K562 (cell line): ENCODE results near the gene EPO. TPM values are rescaled to one million over a fixed set of nuclear protein-coding genes. Genes with fewer than 3 reads are reported as not detected.
A peak's percentile ranks its signal among the peaks of the same experiment; 100 is the strongest.

Source experiments
- CBX3 ChIP-seq, 2 experiments: IDR thresholded peaks; 1 replicate in 1 of 2; 2 replicates in 1 of 2; pipeline ENCODE4 v1.6.1; 2012; ENCODE audit warnings: inconsistent platforms in 2 of 2, low read length in 2 of 2, borderline replicate concordance in 1 of 2, control low read depth in 1 of 2
- ELF4 ChIP-seq: fragments of 450-650 bp; formaldehyde crosslinking; IDR thresholded peaks from 2 replicates; pipeline ENCODE4 v1.4.0; 2022; ENCODE audit warnings: missing genetic modification characterization
- FOXK2 ChIP-seq, 2 experiments: fragments of 450-650 bp; IDR thresholded peaks in 1 of 2; conservative IDR thresholded peaks in 1 of 2; 2 replicates each; pipeline ENCODE4 v1.6.1; 2016; ENCODE audit warnings: low read depth in 2 of 2, mild to moderate bottlenecking in 1 of 2
- GABPB1 ChIP-seq: sonication (generic); formaldehyde crosslinking; IDR thresholded peaks from 2 replicates; pipeline ENCODE4 v1.8.0; 2022; ENCODE audit warnings: mild to moderate bottlenecking, missing genetic modification reagents
- GATA2 ChIP-seq: sonication (generic); formaldehyde crosslinking; IDR thresholded peaks from 2 replicates; pipeline ENCODE4 v1.4.0; 2020; ENCODE audit warnings: mild to moderate bottlenecking, missing genetic modification reagents
- HNRNPH1 ChIP-seq: fragments of 200-400 bp; formaldehyde crosslinking; optimal IDR thresholded peaks from 2 replicates; pipeline ENCODE3; 2017; ENCODE audit warnings: low read depth, mild to moderate bottlenecking, low read length, moderate library complexity
- ILF3 ChIP-seq: fragments of 450-650 bp; IDR thresholded peaks from 2 replicates; pipeline ENCODE4 v1.6.1; 2018; ENCODE audit warnings: antibody characterized with exemption, mild to moderate bottlenecking, moderate library complexity, borderline replicate concordance
- MAFK ChIP-seq: IDR thresholded peaks from 2 replicates; pipeline ENCODE4 v1.6.1; 2011; ENCODE audit warnings: low read length, improper control_type of control experiment
- MEIS2 ChIP-seq: fragments of 450-650 bp; IDR thresholded peaks from 2 replicates; pipeline ENCODE4 v1.6.1; 2014; ENCODE audit warnings: mild to moderate bottlenecking; ENCODE audit not compliant: partially characterized antibody
- POLR3A ChIP-seq: IDR thresholded peaks from 2 replicates; pipeline ENCODE4 v1.6.1; 2011; ENCODE audit warnings: borderline replicate concordance, mild to moderate bottlenecking, moderate library complexity; ENCODE audit not compliant: insufficient read length, insufficient read depth; ENCODE audit errors: extremely low read depth
- PURB ChIP-seq: sonication (generic); formaldehyde crosslinking; IDR thresholded peaks from 2 replicates; pipeline ENCODE4 v1.9.0; 2021; ENCODE audit warnings: low read depth, mild to moderate bottlenecking, missing genetic modification reagents
- SMAD4 ChIP-seq: fragments of 250-450 bp; sonication (Bioruptor Pico); conservative IDR thresholded peaks from 2 replicates; pipeline ENCODE4 v1.8.0; 2021; ENCODE audit warnings: inconsistent platforms, mild to moderate bottlenecking, moderate library complexity
- SMARCA5 ChIP-seq: fragments of 450-650 bp; IDR thresholded peaks from 2 replicates; pipeline ENCODE4 v1.6.1; 2016
- TBL1XR1 ChIP-seq, 2 experiments: IDR thresholded peaks; 2 replicates each; pipeline ENCODE4 v1.6.1; 2012; ENCODE audit warnings: improper control_type of control experiment in 2 of 2, low read length in 2 of 2, mild to moderate bottlenecking in 1 of 2
- TEAD2 ChIP-seq: fragments of 450-650 bp; IDR thresholded peaks from 2 replicates; pipeline ENCODE4 v1.6.1; 2016; ENCODE audit warnings: missing genetic modification characterization, control low read depth, missing compliant biosample characterization
- ZNF644 ChIP-seq: fragments of 200-800 bp; sonication (Bioruptor generic); IDR thresholded peaks from 2 replicates; pipeline ENCODE4 v1.6.1; 2016; ENCODE audit warnings: low read depth, missing genetic modification characterization, missing compliant biosample characterization
- ZNF696 ChIP-seq: fragments of 250-450 bp; sonication (Bioruptor Pico); conservative IDR thresholded peaks from 2 replicates; pipeline ENCODE4 v1.4.0; 2020; ENCODE audit warnings: mild to moderate bottlenecking, moderate library complexity
- ZNF764 ChIP-seq: fragments of 250-450 bp; sonication (Bioruptor Pico); IDR thresholded peaks from 2 replicates; pipeline ENCODE4 v1.4.0; 2020; ENCODE audit warnings: low read depth, mild to moderate bottlenecking, moderate library complexity
- polyA plus RNA-seq, 8 experiments: library from polyadenylated mRNA; depleted of rRNA in 4 of 8; stranded (reverse) in 5 of 8; unstranded in 3 of 8; fragments of >200 nt; fragmentation: Nextera tagmentation in 2 of 8; fragmentation: Illumina TruSeq in 1 of 8; extraction: Ambion mirVana in 2 of 8; extraction: Trizol in 1 of 8; gene quantifications; 2 replicates each; pipeline versions ENCODE4 v1.2.1 to v1.2.3, GENCODE V29; 2011 to 2014; ENCODE audit warnings: inconsistent platforms in 1 of 8, missing spikeins in 1 of 8
- total RNA-seq, 7 experiments: library from RNA; depleted of rRNA in 6 of 7; stranded (reverse); fragments of >200 nt in 6 of 7; fragmentation: Illumina TruSeq in 2 of 7; extraction: Trizol in 2 of 7; gene quantifications; 2 replicates each; pipeline versions ENCODE4 v1.2.1 to v1.2.3, GENCODE V29; 2011 to 2021; ENCODE audit warnings: low replicate concordance in 1 of 7
- TF ChIP-seq, protein P1 (sequence below): fragments of 250-450 bp; sonication (Bioruptor Pico); IDR thresholded peaks from 2 replicates; pipeline ENCODE4 v1.8.0; 2022; ENCODE audit warnings: inconsistent platforms, mild to moderate bottlenecking, moderate library complexity, borderline replicate concordance
- TF ChIP-seq, protein P2 (sequence below): IDR thresholded peaks from 2 replicates; pipeline ENCODE4 v1.6.1; 2011; ENCODE audit not compliant: insufficient read length; ENCODE audit errors: extremely low read depth
- TF ChIP-seq, protein P3 (sequence below): fragments of 450-650 bp; formaldehyde crosslinking; conservative IDR thresholded peaks from 2 replicates; pipeline ENCODE4 v1.4.0; 2022; ENCODE audit warnings: mild to moderate bottlenecking, missing genetic modification characterization
- TF ChIP-seq, protein P4 (sequence below): fragments of 250-450 bp; sonication (Bioruptor Pico); IDR thresholded peaks from 2 replicates; pipeline ENCODE4 v1.6.1; 2021; ENCODE audit warnings: mild to moderate bottlenecking
- TF ChIP-seq, protein P5 (sequence below): fragments of 250-450 bp; sonication (Bioruptor Pico); IDR thresholded peaks from 2 replicates; pipeline ENCODE4 v1.5.1; 2021; ENCODE audit warnings: mild to moderate bottlenecking

Gene EPO
- total and polyA plus RNA-seq, 9 of the 15 experiments (the other 6 are each of a cell fraction or from before 2014, with no cell fraction given): 0.06 to 0.41 (median 0.07) TPM; not detected in 6

DNA sequence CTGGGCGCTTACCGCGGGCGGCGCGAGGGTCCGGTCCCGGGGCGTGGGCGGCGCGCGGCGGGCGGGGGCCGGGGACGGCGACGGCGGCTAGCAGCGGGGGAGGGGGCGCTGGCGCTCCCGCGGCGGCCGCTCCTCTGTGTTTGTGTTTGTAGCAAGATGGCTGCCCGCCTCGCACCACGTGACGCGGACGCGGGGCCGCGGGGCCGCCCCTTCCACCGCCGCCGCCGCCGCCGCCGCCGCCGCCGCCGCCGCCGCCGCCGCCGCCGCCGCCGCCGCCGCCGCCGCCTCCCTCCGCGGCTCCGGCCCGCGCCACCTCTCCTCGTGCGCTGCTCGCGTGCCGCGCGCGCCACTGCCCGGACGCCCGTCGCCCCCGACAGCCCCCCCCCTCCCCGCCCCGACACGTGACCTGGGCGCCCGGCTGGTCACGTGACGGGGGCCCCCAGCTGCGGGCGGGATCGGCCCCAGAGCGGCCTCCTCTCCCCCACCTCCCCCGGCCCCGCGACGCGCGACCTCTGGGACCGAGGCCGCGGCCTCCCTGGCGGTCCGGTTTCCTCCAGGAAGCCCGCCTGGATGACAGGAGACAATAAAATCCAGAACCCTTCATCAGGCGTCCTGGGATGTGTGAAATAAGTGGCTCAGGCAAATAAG lies 26.0 kb upstream of the EPO start, which contains the start of gene GIGYF1 (continued):
- TF ChIP-seq, protein P1, sequence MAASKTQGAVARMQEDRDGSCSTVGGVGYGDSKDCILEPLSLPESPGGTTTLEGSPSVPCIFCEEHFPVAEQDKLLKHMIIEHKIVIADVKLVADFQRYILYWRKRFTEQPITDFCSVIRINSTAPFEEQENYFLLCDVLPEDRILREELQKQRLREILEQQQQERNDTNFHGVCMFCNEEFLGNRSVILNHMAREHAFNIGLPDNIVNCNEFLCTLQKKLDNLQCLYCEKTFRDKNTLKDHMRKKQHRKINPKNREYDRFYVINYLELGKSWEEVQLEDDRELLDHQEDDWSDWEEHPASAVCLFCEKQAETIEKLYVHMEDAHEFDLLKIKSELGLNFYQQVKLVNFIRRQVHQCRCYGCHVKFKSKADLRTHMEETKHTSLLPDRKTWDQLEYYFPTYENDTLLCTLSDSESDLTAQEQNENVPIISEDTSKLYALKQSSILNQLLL (CRISPR knock-in tag): no peak
- TF ChIP-seq PURB (CRISPR knock-in tag) (no peak), MAFK (no peak), ZNF644 (tag) (no peak), SMARCA5 (no peak), ELF4 (no peak), CBX3 (IDR thresholded peaks at IDR 0.05; ENCODE audit: borderline replicate concordance in 1 of 2, low read length in 2 of 2) (peak in 1 of 2 experiments; percentile 34; a peak in 1 of 3 replicates), GATA2 (CRISPR knock-in tag) (no peak), ZNF696 (CRISPR knock-in tag) (no peak), SMAD4 (peak; percentile 52; the same call in 1 of the 2 replicates), TEAD2 (tag) (no peak), ZNF764 (CRISPR knock-in tag) (no peak), HNRNPH1 (no peak), FOXK2 (conservative IDR thresholded peaks at IDR 0.05 in 1 of 2, IDR thresholded peaks at IDR 0.05 in 1 of 2; ENCODE audit: low read depth in 2 of 2) (no peak), ILF3 (no peak), GABPB1 (CRISPR knock-in tag) (no peak), POLR3A (no peak), TBL1XR1 (IDR thresholded peaks at IDR 0.05; ENCODE audit: low read length in 2 of 2) (no peak), MEIS2 (no peak)
- TF ChIP-seq, protein P2, sequence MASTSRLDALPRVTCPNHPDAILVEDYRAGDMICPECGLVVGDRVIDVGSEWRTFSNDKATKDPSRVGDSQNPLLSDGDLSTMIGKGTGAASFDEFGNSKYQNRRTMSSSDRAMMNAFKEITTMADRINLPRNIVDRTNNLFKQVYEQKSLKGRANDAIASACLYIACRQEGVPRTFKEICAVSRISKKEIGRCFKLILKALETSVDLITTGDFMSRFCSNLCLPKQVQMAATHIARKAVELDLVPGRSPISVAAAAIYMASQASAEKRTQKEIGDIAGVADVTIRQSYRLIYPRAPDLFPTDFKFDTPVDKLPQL: no peak
- TF ChIP-seq, protein P3, sequence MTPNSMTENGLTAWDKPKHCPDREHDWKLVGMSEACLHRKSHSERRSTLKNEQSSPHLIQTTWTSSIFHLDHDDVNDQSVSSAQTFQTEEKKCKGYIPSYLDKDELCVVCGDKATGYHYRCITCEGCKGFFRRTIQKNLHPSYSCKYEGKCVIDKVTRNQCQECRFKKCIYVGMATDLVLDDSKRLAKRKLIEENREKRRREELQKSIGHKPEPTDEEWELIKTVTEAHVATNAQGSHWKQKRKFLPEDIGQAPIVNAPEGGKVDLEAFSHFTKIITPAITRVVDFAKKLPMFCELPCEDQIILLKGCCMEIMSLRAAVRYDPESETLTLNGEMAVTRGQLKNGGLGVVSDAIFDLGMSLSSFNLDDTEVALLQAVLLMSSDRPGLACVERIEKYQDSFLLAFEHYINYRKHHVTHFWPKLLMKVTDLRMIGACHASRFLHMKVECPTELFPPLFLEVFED (CRISPR knock-in tag): no peak
- TF ChIP-seq, protein P4, sequence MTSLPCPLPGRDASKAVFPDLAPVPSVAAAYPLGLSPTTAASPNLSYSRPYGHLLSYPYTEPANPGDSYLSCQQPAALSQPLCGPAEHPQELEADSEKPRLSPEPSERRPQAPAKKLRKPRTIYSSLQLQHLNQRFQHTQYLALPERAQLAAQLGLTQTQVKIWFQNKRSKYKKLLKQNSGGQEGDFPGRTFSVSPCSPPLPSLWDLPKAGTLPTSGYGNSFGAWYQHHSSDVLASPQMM (CRISPR knock-in tag): no peak
- TF ChIP-seq, protein P5, sequence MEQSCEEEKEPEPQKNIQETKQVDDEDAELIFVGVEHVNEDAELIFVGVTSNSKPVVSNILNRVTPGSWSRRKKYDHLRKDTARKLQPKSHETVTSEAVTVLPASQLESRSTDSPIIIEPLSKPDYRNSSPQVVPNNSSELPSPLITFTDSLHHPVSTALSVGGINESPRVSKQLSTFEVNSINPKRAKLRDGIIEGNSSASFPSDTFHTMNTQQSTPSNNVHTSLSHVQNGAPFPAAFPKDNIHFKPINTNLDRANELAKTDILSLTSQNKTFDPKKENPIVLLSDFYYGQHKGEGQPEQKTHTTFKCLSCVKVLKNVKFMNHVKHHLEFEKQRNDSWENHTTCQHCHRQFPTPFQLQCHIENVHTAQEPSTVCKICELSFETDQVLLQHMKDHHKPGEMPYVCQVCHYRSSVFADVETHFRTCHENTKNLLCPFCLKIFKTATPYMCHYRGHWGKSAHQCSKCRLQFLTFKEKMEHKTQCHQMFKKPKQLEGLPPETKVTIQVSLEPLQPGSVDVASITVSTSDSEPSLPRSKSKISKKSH: no peak
